Measurements from ENCODE around the gene ATP6V1C2.

- TF ChIP-seq CTCF (IDR thresholded peaks at IDR 0.05; ENCODE audit: insufficient read depth, low read depth, low read length) (no peak), EZH2 (IDR thresholded peaks at IDR 0.05; ENCODE audit: insufficient read depth, low read length) (no peak)
These were observed 39.5 kb downstream of the ATP6V1C2 start for GRCh38 chr2:10760794-10761504.
